Middle frontal gyrus (tissue), 1 donor: ENCODE data around the gene AP2A2.

Source experiments
- DNase-seq: peaks from one replicate; pipeline ENCODE4 v3.0.0-alpha.2; 2015; ENCODE audit warnings: low spot score; ENCODE audit errors: extremely low spot score

Gene AP2A2

DNA sequence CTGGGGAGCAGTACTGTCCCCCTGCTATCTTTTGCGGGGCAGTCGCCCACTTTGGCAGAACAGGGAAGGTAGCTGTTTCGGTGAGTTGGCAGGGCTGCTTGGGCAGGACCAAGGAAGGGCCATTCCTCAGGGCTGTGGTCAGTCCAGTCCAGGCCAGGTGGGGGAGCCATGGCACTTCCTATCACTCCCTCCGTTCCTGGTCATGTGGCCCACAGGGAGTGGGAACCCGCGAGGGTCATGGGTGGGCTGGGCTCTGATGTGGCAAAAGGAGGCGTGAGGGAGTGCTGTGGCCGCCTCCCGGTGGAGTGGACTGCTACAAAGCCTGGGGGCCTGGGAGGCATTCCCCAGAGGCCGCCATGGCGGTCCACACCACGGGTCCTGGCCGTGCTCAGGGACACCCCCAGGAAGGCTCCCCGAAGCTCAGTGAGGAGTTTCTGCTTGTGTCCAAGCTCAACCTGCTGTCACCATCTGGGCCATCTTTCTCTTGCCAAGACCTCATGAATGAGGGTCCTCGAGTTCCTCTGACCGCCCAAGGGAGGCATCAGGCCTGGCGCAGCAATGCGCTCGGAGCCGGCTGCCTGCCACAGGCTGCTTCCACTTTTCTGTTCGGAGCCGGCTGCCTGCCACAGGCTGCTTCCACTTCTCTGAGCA lies 27.0 kb upstream of the AP2A2 start:
- no peak for DNase-seq

DNA sequence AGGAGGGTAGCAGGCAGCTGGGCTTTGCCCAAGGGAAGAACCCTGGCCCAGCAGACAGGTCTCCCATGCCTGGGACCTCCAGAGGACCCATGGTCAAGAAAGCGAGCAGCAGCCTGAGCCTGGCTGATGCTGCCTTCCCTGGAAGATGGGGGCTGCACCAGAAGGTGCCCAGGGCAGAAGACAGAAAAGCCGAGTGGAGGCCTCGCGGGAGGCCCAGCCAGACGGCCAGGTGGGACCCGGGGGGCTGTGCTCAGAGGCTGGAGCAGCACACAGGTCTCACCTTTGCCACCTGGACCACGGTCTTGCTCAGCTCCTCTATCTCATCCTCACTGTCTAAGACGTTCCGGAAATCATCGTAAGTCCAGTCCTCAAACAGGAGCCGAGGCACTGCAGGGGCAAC lies 25.9 kb upstream of the AP2A2 start:
- no peak for DNase-seq

DNA sequence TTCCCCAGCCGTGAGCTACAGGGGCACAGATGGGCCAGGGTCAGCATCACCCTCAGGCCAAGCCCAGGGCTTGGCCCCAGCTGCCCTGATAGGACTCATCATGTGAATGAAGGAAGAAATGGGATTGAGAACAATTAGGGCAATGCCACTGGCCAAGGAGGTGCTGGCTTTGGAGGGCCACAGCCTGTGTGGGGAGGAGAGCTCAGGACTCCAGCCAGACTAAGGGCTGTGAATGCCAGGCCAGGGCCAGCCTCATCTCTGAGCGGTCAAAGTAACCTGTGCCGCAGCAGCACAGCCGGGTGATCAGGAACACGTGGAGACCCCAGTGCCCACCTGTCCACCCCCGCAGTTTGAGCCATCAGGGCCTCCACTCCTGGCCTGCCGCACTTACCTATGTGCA lies 25.1 kb upstream of the AP2A2 start:
- DNase-seq, result no peak

GRCh38 chr11:901452-902061 lies 24.1 kb upstream of the AP2A2 start:
- no peak for DNase-seq

DNA sequence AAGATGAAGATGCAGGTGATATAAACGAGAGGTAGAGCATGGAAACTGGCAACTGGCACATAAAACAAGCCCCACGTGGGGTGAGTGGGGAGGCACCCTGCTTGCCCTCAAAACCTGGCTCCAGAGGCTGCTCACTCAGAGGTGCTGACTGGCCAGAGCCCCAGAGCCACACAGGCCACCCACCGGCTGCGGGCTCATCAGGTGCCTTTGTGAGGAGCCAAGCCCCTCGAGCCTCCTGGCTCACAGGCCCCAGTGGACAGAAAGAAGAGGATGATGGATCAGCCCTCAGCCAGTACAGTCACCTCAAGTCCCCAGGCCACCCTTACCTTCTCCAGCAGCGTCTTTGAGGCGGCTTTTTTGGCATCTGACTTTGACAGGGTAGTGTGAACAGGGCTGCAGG lies 21.3 kb upstream of the AP2A2 start:
- DNase-seq, result no peak

DNA sequence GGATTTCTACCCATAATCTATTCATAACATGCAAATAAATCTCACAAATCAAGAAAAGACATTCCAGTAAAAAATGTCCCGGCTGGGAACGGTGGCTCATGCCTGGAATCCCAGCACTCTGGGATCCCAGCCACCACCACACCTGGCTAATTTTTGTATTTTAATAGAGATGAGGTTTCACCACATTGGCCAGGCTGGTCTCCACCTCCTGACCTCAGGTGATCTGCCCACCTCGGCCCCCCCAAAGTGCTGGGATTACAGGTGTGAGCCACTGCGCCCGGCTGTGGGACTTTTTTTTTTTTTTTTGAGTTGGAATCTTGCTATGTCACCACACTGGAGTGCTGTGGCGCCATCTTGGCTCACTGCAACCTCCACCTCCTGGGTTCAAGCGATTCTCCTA lies 19.7 kb upstream of the AP2A2 start:
- DNase-seq, result no peak

GRCh38 chr11:907668-908067 lies 18.0 kb upstream of the AP2A2 start:
- DNase-seq, result no peak

DNA sequence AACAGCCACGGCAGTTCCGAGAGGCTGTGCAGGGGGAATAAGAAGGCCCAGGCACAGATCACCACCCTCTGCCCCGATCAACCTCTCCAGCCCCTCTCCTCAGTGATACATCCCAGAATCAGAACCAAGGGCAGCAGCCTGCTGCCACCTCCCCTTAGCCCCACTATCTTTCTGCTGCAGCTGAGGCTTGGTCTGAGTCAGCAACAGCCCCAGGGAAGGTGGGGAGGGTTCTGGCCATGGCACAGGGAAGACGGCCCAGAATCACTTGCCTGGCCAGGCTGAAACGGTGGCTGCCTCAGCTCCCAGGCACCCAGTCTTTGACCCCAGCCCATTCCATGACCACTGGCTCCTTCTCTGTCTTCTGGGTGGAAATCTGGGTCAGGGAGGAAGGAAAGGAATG lies 17.4 kb upstream of the AP2A2 start:
- no peak for DNase-seq

- no peak for DNase-seq
These were observed 16.3 kb upstream of the AP2A2 start for GRCh38 chr11:909406-909805.

DNA sequence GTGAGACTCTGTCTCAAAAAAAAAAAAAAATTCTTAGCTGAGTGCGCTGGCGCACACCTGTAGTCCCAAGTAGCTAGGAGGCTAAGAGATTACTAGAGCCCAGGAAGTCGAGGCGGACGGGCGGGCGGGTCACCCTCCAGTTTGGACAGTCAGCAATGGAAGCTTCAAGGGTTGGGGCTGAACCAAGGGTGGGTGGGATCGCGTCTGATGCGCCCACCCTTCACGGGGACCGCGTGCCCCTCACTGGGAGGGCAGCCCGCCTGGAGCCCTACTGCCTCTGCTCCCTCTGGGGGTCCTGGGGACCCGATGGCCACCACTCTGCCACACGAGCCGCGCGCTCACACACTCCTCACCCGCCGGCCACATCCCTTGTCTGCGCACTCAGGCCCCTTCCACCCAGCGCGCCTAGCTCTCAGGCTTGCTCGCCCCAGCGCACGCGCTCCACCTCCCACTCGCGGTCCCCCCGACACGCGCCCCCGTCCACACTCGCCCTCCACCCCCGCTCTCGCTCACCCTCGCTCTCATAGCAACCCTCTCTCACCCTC lies 15.6 kb upstream of the AP2A2 start:
- no peak for DNase-seq

DNA sequence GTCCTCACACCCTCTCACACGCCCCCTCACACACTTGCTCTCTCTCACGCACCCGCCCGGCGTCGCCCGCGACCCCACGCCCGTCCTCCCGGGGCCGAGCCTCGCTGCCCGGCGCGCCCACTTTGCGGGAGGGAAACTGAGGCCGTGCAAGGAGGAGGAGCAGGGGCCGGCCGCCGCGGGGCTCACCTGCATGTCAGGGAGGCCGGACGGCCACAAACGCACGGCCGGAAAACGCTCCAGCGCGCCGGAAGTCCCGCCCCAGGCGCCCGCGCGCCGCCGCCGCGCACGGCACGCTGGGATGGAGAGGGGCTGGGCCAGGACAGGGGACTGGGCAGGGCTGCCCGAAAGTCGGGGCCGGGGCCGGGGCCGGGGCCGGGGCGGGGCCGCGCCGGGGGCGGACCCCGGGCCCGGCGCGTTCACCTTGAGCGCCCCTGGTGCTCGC lies 15.1 kb upstream of the AP2A2 start, which contains the start of gene CHID1:
Gene CHID1 (minus strand): TSS at position 222 of the 442 bp plus-strand sequence. CDS start 5,994 bp downstream, outside the sequence.
- peak; percentile 66 for DNase-seq

DNA sequence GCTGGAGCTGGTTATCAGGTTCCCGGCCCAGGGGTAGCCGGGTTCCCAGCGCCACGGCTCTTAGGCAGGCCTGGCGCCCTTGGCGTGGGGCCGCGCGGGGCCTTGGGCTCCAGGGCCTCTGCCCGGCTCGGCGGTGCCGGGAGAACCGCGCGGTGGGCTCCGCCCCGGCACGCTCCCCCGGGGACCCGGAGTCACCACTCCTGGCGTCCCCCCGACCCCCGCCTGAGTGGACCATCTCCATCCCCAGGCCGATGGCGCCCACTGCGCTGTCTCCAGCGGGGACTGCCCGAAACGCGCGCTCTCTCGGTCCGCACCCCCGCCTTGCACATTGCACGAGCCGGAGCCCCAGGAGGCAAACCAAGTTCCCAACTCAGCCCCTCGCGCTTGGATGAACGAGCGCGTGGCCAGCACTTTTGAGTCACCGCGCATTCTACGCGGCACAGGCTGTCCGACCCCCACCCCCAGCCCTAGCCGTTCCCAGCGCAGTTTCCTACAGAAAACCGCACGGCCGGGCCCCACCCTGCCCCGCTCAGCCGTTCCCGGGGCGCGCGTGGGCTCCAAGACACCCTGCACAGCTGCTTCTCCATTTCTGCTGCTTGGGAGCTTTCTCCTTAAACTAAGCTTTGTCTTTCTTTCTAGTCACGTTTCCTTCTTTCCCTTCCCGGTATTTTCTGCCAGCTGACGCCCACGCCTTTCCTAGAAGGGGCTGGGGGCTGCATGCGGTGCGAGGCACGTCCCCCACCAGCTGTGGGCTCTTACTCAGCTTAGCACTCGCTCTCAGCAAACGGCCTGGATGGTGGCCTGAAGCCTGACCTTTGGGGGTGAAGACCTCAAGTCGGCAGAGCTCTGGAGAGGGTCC lies 14.4 kb upstream of the AP2A2 start:
- no peak for DNase-seq

GRCh38 chr11:911890-912219 lies 13.8 kb upstream of the AP2A2 start:
- DNase-seq, result no peak

- DNase-seq, result no peak
These were observed 13.4 kb upstream of the AP2A2 start for GRCh38 chr11:912266-912665.

DNA sequence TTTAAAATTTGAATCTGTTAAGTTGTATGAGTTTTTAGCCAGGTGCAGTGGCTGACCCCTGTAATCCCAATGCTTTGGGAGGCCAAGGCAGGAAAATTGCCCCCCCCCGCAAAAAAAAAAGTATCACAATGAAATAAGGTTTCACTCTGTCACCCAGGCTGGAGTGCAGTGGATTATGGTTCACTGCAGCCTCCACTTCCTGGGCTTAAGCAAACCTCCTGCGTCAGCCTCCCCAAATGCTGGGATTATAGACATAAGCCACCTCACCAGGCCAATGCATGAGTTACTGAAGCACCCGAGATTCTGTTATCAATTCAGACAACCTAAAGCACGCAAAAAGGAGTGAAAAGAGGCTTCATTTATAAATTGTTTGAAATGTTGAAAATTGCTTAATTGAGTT lies 12.6 kb upstream of the AP2A2 start:
- no peak for DNase-seq

DNA sequence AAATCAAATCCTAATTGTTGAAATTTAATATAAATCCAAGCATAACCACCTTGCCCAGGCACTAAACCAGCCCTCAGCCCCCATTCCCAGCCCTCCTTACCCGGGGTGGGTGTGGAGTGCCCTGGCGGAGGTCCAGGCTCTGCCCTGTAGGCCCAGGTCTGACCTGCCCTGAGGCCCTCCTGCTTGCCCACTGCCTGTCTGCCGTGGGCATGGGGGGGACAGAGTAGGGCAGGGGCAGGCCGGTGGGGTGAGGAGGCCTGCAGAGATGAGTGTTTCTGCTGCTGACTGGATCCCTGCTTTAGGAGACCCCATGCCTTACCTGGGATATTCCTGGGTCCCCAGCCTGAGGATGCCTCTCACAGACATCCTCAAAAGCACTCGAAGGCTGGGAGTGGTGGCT lies 11.5 kb upstream of the AP2A2 start:
- no peak for DNase-seq

DNA sequence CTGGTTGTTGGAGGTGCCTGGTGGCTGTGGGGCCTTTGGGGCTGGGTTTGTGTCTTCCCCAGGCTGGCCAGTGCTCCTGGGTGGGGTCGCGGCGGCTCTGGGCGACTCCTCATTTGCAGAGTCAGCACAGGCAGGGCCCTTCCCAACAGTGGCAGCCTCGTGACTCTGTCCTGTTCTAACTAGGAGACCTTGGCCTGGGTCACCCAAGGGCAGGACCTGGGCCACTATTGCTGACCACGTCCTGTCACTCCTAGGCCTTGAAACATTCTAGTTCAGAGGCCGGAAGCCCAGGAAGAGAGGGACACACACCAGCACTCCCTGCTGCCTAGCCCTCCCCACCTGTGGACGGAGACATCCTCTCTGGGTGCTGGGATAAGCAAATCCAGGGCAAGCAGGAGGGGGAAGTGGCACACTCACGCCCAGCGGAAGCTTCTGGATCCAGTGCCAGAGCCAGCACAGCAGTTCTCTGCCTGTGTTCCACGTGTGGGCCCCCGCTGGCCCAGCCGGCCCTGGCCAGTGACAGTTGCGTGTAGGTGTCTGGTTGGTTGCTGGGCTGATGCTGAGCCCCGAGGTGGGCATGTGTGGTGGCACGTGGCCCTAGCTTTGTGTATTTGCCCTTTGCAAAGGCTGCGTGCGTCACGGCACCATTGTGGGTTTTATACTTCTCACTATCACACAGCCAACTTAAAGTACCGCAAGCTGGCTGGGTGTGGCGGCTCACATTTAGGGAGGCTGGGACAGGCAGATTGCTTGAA lies 10.7 kb upstream of the AP2A2 start:
- no peak for DNase-seq

GRCh38 chr11:917426-917825 lies 8.2 kb upstream of the AP2A2 start:
- no peak for DNase-seq

DNA sequence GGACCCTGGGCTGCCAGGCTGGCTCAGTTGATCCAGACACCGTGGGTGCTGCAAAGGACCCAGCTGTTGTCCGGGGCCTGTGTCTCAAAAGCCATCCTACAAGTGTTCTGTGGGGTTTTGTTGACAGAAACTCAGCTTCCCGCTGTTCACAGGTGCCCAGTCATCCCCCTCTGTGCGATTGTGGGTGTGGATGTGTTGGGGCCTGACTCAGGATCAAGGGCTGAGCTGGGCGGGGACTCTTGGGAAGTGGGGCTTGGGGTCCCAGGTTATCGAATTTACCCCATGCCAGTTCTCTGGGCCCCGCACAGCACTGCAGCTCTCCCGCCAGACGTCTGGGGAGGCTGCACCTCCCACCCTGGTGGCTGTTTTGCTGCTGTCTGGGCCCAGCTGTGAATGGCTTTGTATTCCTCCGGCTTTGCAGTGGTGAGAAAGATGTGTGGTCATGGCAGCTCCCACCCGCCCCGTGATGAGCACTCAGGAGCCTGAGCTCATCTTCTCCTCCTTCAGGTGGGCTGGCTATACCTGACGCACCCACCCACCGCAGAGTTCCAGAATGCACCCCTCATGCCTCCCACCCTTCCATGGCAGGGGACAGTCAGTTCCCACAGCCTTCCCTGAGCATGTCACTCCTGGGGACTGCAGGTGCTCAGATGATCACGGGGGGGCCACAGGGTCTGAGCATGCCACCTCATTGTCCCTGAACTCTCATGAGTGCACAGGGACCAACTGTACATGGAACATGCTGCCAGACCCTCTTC lies 3.6 kb upstream of the AP2A2 start:
- no peak for DNase-seq

GRCh38 chr11:923691-924405 lies 1.8 kb upstream of the AP2A2 start:
- DNase-seq, result no peak
